ENCODE data around the gene MAD1L1.

- TF ChIP-seq, protein P1, sequence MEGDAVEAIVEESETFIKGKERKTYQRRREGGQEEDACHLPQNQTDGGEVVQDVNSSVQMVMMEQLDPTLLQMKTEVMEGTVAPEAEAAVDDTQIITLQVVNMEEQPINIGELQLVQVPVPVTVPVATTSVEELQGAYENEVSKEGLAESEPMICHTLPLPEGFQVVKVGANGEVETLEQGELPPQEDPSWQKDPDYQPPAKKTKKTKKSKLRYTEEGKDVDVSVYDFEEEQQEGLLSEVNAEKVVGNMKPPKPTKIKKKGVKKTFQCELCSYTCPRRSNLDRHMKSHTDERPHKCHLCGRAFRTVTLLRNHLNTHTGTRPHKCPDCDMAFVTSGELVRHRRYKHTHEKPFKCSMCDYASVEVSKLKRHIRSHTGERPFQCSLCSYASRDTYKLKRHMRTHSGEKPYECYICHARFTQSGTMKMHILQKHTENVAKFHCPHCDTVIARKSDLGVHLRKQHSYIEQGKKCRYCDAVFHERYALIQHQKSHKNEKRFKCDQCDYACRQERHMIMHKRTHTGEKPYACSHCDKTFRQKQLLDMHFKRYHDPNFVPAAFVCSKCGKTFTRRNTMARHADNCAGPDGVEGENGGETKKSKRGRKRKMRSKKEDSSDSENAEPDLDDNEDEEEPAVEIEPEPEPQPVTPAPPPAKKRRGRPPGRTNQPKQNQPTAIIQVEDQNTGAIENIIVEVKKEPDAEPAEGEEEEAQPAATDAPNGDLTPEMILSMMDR (IDR thresholded peaks at IDR 0.05) = no peak
- no peak for TF ChIP-seq POLR2A (IDR thresholded peaks at IDR 0.05)
- TF ChIP-seq POLR2AphosphoS5 (IDR thresholded peaks at IDR 0.05) = no peak
- no peak for TF ChIP-seq EP300 (IDR thresholded peaks at IDR 0.05)
Observed at GRCh38 chr7:2220030-2220429, 12.7 kb downstream of the MAD1L1 start.
